CD4-positive, alpha-beta T cell treated with Interleukin-2 at 100 ng/mL for 4 hours (primary cell): ENCODE measurements around the gene PLAAT3.
"Not testable (repeated sequence)": the region's sequence is repeated elsewhere in the genome, so short reads cannot be mapped to it uniquely, and the experiment has no call there.

ENCODE experiments used
- DNase-seq: peaks from one replicate; pipeline ENCODE4 v3.0.0-alpha.2; 2020; ENCODE audit warnings: low spot score

Gene PLAAT3

DNA sequence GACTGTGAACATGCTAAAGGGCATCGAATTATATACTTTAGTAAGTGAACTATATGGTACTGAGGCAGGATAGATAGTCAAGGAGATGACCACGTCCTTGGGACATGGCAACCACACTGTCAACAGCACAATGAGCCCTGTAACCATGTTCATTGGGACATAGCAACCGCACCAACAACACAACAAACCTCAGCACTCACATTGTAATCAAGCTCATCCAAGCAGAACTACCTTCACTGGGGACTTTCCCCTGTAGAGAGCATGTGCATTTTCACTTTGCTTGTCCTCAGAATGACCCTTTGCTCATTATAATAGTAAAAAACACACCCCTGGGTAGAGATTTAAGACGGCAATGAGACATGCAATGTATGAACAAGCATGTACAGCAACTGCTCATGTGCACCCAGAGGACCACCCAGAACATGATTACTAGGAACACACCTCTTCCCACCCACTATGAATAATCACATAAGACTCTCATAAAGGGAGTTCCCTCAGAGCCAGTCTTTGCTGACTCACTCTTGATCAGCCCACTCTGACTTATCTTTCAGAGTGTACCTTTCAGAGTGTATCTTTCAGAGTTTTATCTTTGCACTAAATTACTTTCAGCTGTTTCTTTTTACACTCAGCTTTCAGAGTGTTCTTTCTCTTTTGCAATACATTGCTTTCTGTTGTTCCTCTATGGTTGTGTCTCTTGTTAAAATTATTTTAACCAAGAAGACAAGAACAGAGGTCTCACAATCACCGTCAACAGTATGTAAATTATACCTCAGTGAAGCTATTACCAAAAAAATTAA is 47.0 kb downstream of the PLAAT3 start:
- peak; percentile 94 for DNase-seq

DNA sequence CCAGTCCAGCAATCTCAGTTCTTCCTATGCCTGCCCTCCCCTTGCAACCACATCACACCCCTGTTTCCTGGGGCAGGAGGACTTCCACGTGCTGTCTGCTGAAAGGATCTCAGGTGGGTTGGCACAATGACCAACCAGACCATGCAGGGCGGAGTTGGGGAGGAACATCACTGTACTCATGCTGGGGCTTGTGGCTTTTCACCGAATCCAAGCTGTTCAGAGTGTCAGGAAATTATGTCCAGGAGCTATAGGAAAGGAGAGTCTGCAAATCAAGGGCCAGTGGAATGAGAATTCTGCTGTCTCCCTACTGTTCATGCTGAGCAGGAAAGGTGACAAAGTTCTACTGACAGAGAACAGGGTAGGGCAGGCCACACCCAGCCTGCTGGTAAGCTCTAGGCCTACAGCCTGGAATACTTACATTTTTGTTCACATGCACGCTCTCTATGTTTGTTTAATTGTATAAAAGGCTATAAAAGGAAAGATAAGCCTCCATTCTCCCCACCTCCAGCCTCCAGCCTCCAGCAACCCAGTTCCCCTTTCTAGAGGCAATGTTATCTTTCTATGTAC is 49.4 kb downstream of the PLAAT3 start:
- DNase-seq, result no peak

DNA sequence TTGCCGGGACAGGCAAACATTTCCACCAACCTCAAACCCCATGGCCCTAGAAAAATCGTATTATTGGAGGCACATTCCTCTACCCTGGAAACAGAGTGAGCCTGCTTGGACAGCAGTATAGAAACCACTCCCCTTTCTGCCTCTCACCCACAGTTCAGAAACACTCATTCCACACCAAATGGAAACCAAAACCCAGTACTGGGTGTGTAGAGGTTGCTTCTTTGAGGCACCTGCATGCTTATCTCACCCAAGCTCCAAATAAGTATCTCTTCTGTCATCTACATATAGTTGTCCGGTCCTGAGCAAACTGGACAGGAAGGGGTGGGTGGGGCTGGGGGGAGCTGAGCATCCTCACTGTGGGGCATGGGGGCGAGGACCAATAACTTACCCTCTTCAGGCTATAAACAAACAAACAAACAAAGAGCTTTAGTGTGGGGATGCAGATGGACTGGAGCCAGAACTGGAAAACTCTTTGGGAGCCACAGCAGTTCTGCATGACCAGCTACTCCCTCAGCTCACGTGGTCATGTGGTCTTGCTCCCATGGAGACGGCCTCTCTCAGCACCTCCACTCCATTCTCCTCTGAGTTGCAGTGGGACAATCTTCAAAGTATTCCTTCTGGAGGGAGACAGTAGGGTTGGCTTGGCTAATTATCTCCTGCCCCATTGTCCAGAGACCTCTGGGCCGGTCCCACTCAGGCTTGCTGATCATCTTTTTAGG is 50.0 kb downstream of the PLAAT3 start:
- peak; percentile 59 for DNase-seq

DNA sequence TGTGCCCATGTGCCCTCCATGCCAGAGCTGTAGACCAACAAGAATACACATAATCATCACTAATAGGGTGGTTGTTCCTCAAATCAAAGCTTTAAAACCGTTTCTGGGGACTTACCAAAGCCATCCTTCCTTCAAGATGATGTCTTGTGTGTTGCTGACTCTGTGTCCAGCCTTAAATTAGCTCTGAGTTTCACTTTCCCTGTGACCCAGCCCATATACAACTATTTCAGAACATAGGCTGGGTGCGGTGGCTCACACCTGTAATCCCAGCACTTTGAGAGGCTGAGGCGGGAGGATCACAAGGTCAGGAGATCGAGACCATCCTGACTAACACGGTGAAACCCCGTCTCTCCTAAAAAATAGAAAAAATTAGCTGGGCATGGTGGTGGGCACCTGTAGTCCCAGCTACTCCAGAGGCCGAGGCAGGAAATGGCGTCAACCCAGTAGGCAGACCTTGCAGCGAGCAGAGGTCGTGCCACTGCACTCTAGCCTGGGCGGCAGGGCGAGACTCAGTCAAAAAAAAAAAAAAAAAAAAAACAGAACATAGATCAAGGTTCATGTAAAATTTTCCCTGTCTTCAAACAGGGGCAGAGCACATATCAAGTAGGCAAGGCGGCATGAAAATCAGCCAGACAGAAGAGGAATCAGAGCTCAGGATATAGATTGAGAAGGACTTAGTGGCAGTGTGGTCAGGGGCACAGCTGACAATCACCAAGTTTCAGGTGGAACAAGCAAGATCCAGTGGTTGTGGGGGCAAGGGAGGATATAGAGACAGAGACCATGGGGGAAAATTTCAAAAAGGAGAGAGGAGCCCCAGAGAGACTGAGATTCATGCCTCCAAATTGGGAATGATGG is 50.8 kb downstream of the PLAAT3 start, which contains the start of gene PLAAT2:
Gene PLAAT2 (minus strand): TSS at position 179 of the 855 bp plus-strand sequence. CDS start 55 bp downstream, at position 124.
- no peak for DNase-seq

DNA sequence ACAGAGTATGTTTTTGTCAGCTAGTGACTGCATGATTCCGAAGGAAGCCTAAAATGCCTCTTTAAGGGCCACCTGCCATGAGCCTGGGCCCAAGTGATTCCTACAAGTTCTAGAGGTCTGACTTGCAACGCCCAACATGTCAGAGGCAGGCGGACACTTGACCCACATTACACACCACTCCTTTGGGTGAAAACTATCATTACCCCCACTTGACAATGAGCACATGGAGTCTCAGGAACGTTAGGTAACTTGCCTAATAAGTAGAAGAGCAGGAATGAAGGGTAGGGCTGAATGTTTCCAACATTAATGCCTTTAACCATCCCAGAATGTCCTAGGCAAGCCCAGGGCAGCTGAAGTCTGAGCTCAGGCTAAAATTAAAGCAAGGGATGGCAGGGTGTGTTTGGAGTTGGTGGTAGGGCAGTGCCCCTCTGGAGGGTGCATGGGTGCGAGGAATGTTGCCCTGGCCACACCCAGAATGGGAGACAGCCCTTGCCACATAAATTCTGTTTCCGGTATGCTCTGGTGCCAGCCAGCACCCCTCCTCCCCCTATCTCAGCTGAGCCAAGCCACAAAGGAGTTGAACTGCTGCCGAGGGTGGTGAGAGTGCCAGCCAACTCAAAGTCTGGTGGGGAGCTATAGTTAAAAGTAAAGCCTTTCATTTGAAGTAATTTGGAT is 53.6 kb downstream of the PLAAT3 start:
- DNase-seq, result peak; percentile 56

DNA sequence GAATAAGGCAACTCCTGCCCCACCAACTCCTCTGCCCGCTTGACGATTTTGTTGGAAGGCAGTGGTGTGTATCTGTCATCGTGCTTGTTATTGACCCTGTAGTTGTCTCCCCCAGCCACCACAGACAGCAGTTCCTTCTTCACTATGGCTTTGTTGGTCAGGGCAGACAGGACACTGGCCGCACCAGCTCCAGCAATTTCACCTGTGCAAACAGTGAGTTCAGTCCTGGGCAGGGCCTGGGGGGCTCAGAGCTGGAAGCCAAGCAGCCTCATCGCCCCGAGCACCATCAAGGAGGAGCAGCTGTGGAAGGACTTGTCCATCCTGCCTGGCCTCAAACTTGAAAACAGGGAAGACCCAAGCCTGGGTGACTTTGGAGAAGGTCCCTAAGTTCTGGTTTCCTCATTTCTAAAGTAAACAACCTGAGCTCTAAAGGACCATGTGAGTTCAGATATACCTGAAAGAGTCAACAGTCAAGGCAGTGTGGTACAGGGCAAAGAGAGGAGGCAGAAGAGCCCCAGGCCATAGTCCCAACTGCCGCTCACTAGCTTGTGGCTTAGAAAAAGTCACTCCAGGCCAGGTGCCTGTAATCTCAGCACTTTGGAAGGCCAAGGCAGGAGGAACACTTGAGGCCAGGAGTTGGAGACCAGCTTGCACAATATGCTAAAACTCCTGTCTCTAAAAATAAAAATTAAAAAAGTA is 55.6 kb downstream of the PLAAT3 start:
- DNase-seq, result no peak

DNA sequence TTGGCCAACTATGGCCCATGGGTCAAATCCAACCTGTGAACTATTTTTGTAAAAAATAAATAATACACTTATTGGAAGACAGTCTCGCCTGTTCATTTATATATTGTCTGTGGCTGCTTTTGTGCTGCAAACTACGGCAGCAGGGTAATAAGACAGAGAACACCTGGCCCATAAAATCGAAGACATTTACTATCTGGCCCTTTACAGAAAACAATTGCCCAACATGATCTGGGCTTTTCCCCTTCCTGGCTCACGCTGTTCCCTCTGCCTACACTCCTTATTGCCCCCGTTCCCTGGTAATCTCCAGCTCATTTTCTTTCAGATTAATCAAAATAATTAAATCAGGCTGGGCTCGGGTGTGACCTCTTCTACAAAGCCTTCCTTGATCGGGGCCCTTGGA is 56.7 kb downstream of the PLAAT3 start:
- no peak for DNase-seq

DNA sequence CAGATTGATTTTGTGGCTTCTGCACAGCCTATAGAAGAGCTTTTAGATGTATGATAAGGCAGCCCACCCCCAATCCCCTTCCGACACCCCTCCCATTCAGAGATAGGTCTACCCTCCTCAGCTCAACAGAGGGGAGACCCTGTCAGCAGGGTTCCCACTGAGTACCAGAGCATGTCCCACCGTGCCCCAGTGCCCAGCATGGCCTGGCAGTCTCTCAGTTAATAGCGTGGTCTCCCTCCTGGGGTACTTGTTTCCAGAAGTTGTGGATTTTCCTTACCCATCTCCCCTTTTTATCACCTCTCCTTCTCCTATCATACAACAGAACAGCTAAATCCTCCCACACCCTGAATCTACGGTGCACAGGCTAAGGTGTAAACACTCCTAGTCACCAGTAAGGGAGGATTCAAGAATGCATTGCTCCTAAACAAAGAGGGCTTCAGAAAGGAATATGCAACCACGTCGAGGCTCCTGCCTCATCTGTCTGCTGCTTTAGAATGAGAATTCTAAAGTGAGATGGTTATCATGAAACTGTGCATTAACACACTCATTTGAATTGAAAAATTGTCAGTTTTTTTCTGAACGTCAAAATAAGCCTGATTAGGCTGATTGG is 57.7 kb downstream of the PLAAT3 start:
- DNase-seq, result no peak

DNA sequence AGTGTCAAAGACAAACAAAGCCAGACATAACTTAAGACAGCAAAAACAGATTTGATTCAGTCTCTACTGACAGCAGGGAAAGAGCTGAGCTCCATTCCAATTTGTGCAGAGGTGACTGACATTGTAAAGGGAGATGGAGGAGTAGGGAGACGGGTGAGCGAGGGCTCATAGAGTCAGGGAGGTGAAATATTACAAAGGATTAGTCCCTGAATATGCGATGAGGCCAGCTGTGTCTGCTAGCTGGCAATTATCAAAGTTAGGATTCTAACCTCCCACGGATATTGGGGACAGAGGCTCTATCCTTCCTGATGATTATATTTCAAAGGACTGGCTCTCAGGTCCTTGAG is 59.4 kb downstream of the PLAAT3 start:
- no peak for DNase-seq

DNA sequence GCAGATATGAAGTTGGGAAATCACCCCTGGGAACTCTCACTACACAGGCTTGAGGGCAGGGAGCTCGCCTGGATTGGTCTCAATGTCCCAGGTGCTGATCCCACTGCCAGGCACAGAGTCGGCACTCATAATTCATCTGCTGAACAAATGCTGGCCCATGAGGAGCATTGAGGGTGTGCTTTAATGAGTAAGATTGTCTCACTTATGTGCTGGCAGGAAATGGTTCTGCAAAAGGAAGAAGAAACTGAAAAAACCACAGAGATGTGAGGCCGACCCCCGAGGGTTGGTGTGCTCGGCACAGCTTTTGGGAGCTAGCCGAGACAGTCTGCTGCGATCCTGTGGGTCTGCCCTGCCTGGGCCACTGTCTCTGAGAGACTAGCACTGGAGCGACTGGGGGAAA is 60.5 kb downstream of the PLAAT3 start:
- peak; percentile 79 for DNase-seq

DNA sequence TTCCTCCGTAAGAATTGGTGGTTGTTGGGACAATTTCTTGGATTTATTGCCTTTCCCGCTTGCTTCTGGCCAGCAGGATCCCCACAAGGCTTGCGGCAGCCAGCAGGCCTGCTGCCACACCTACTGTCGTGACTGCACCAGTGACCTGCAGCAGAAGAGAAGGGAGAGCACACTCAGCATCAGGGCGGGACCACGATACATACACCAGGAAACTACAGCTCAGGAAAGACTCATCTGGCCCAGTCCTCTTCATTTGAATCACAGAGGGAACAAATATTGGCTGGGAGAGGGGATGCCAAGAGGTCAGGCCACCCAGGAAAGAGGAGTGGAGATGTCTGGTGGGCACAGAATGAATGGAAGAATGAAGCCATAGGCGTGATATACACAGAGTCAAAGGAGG is 61.3 kb downstream of the PLAAT3 start:
- no peak for DNase-seq

DNA sequence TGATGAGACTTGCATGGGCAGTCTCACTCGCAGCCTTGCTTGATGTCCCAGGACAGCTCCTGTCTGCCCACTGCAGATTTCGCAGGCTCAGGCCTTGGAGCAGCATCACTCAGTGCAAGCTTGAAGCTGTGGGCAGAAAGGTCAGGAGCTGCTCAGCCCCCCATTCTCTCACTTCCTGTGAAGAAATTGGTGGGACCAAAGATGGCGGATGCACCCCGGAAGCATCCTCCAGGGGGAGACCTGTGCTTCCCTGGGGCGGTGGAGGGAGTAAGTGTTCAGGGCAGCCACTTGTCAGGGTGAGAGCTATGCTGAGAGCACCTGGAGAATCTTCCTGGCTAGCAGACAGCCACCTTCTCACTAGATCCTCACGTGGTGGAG is 62.4 kb downstream of the PLAAT3 start:
- peak; percentile 21 for DNase-seq

DNA sequence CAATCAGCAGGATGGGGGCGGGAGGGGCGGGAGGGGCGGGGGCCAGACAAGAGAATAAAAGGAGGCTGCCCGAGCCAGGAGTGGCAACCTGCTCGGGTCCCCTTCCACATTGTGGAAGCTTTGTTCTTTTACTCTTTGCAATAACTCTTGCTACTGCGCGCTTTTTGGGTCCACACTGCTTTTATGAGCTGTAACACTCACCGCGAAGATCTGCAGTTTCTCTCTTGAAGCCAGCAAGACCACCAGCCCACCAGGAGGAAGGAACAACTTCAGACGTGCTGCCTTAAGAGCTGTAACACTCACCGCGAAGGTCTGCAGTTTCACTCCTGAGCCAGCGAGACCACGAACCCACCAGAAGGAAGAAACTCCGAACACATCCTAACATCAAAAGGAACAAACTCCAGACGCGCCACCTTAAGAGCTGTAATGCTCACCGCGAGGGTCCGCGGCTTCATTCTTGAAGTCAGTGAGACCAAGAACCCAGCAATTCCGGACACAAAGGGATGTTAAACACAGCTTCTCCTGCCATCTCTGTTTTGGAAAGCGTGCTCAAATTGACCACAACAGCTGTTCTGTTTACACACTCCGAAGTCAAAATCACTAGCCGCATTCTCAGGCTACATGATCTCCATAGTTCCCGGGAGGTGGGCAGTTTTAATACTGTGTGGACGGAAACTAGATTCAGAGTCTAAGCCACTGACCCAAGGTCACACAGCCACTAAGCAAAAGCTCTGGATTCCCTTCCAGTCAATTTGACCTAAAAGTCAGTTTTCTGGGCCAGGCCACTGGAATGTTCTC is 62.9 kb downstream of the PLAAT3 start:
- peak; percentile 45 for DNase-seq

DNA sequence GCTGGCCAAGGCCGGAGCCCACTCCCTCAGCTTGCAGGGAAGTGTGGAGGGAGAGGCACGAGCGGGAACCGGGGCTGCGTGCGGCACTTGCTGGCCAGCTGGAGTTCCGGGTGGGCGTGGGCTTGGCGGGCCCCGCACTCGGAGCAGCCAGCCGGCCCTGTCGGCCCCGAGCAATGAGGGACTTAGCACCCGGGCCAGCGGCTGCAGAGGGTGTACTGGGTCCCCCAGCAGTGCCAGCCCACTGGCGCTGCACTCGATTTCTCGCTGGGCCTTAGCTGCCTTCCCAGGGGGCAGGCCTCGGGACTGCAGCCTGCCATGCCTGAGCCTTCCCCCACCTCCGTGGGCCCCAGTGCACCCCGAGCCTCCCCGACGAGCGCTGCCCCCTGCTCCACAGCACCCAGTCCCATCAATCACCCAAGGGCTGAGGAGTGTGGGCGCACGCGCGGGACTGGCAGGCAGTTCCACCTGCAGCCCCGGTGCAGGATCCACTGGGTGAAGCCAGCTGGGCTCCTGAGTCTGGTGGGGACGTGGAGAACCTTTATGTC is 64.0 kb downstream of the PLAAT3 start:
- DNase-seq, result not testable (repeated sequence)

DNA sequence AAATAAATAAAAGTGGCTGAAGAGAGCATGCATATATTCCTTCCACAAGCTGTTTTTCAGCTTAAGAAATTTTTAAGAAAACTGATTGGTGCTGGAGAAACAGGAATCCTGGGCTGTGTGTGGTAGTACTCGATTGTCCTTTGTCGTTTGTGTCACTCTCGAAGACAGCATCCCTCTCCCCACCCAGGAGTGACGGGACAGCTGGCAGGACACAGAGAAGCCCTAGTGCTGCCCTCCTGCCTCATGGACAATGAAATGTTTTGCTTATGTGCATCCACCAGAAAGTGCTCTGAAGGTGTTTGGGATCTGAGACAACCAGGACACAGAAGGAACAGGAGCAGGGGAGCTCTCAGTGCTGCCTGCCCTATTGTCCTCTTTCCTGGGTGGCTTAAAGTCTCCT is 64.8 kb downstream of the PLAAT3 start:
- DNase-seq, result no peak

DNA sequence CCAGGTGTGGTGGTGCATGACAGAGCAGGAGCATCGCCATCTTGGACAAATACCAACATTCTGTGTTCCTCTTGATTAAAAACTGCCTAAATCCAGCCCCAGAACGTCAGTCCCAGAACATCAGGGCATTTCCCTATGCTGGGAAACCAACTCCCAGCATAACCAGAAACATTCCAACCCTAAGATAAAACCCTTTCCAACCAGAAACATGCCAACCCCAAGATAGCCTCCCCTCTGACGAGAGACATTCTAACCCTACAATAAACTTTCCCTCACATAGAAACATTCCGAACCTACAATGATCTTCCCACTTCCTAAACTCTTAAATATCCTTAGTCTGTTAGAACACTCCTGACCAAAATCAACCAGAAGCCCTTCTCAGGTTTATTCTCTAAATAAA is 66.1 kb downstream of the PLAAT3 start:
- no peak for DNase-seq

DNA sequence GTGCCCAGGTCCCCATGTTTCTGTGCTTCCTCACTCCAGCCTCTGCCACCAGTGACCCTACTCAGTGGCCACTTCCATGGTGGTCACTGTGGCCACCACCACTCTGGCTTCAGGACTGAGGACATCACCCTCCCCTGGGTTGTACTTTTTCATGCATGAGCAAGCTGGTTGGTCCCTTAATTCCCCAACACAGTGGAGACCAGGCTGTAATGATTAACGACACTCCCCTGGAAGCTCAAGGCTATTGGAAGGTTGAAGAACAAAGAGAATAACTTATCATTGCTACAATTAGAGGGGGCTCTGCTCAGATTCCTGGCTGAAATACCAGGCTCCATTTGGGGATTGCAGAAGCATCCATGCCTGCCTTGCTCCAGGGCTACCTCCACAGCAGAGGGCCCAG is 67.2 kb downstream of the PLAAT3 start:
- DNase-seq, result no peak

DNA sequence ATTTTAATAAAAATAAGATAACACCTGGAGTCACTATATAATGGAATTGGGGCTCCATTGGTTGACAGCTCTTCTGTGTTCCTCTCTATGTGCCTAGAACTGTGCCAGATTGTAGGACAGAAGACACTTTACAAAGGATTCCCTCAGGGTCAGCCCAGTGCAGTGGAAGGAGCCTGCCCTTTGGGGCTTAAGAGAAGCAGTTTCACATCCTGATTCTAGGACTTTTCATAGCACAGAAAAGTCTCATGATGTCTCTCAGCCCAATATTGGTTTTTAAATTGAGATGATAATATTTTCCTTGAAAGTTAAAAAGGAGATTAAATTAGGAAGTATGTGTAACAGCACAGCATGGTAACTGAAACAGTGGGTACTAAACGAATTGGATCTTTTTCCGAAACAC is 70.5 kb downstream of the PLAAT3 start:
- DNase-seq, result no peak

DNA sequence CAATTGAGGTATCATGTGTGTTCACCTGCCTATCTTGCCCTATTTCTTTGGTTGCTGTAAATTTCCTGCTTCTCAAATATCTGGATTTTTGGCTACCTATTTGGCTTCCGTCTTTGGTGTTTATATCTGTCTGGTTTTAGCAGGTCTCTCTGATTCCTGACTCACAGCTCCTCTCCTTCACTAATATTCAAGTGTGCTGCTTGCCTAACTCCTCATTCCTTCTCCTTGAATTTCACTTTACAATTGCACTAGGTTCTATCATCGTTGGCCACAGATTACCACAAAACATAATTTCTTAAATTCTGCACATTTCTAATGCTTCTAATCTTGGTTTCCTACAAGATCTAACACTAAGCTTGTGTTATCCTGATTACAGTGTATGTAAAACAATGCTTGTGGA is 71.7 kb downstream of the PLAAT3 start:
- DNase-seq, result not testable (repeated sequence)
